ENCODE results near the gene SH3RF3.

DNA sequence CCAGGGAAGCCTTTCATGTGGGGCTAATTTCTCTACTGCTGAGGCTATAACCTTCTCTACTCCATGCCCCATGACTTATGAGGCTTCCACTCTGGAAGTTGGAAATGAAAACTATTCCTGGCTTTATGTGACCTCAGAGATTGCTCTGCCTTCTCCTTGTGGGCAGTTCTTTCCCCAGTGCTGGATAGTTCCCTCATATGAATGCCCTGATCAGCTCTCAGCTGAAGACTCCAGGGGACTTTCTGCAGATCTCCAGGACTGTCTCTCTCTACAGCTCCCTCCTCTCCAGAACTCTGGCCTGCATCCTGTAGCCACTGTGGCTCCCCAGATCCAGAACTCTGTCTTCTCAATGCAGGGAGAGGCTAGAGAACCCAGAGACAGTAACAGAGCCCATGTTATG, 249.7 kb downstream of the SH3RF3 start:
- TF ChIP-seq, protein P1, sequence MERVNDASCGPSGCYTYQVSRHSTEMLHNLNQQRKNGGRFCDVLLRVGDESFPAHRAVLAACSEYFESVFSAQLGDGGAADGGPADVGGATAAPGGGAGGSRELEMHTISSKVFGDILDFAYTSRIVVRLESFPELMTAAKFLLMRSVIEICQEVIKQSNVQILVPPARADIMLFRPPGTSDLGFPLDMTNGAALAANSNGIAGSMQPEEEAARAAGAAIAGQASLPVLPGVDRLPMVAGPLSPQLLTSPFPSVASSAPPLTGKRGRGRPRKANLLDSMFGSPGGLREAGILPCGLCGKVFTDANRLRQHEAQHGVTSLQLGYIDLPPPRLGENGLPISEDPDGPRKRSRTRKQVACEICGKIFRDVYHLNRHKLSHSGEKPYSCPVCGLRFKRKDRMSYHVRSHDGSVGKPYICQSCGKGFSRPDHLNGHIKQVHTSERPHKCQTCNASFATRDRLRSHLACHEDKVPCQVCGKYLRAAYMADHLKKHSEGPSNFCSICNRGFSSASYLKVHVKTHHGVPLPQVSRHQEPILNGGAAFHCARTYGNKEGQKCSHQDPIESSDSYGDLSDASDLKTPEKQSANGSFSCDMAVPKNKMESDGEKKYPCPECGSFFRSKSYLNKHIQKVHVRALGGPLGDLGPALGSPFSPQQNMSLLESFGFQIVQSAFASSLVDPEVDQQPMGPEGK (CRISPR knock-in tag; IDR thresholded peaks at IDR 0.05; ENCODE audit: borderline replicate concordance): no peak
- TF ChIP-seq TCF4 (CRISPR knock-in tag; IDR thresholded peaks at IDR 0.05; ENCODE audit: borderline replicate concordance): no peak

Data from SK-N-SH treated with all-trans-retinoic acid at 6 μM for 48 hours (cell line).